ENCODE data around the gene KRTAP5-7. TPM values are rescaled to one million over a fixed set of nuclear protein-coding genes. Genes with fewer than 3 reads are reported as not detected.
"Not testable (repeated sequence)": the region's sequence is repeated elsewhere in the genome, so short reads cannot be mapped to it uniquely, and the experiment has no call there.

The KRTAP5-7 gene
- total RNA-seq, 4 donors from 2014 or later: not detected

GRCh38 chr11:71572811-71573210, 45.7 kb downstream of the KRTAP5-7 start:
- 71% methylated on average over 8 of the region's 11 CpGs; no CpG with 5 or more reads in 1 of the 2 donors for WGBS, 2 donors (ENCODE audit: low coverage in 1 of 2)
- no peaks in the 10 kb centered on the region for H3K36me3 ChIP-seq
- H3K4me3 ChIP-seq: no peak overlapping the region
- peaks cover 8% of the 10 kb centered on the region for H3K27me3 ChIP-seq
- no peak overlapping the region for H3K27ac ChIP-seq
- no peak for ATAC-seq
- H3K4me1 ChIP-seq: no peaks in the 10 kb centered on the region
- H3K9me3 ChIP-seq: no peaks in the 10 kb centered on the region
- no peak for TF ChIP-seq POLR2AphosphoS5 (IDR thresholded peaks at IDR 0.05)
- TF ChIP-seq EP300 (IDR thresholded peaks at IDR 0.05): no peak
- TF ChIP-seq CTCF (IDR thresholded peaks at IDR 0.05): no peak
- TF ChIP-seq POLR2A (IDR thresholded peaks at IDR 0.05): no peak

GRCh38 chr11:71574418-71574817, 47.4 kb downstream of the KRTAP5-7 start:
- Histone ChIP-seq H3K4me3 (no peak overlapping the region), H3K36me3 (no peaks in the 10 kb centered on the region), H3K27ac (no peak overlapping the region), H3K9me3 (no peaks in the 10 kb centered on the region), H3K4me1 (no peaks in the 10 kb centered on the region), H3K27me3 (peaks cover 8% of the 10 kb centered on the region)
- TF ChIP-seq POLR2AphosphoS5 (IDR thresholded peaks at IDR 0.05): no peak
- TF ChIP-seq EP300 (IDR thresholded peaks at IDR 0.05): no peak
- TF ChIP-seq CTCF (IDR thresholded peaks at IDR 0.05): no peak
- no peak for TF ChIP-seq POLR2A (IDR thresholded peaks at IDR 0.05)
- WGBS, 2 donors (ENCODE audit: low coverage in 1 of 2): 79 to 88% methylated on average over 3 to 5 of the region's 5 CpGs
- ATAC-seq: no peak

GRCh38 chr11:71575723-71576424, 48.8 kb downstream of the KRTAP5-7 start:
- no peaks in the 10 kb centered on the region for H3K36me3 ChIP-seq
- WGBS, 2 donors (ENCODE audit: low coverage in 1 of 2): 70 to 83% methylated on average over 2 to 4 of the region's 4 CpGs
- peaks cover 0 to 9% (median 0%) of the 10 kb centered on the region in 3 donors for H3K4me1 ChIP-seq
- no peak for ATAC-seq
- no peaks in the 10 kb centered on the region for H3K9me3 ChIP-seq
- no peak for TF ChIP-seq POLR2A (IDR thresholded peaks at IDR 0.05)
- no peak for TF ChIP-seq CTCF (IDR thresholded peaks at IDR 0.05)
- no peak for TF ChIP-seq POLR2AphosphoS5 (IDR thresholded peaks at IDR 0.05)
- no peak for TF ChIP-seq EP300 (IDR thresholded peaks at IDR 0.05)
- H3K27me3 ChIP-seq: peaks cover 8% of the 10 kb centered on the region
- no peak overlapping the region for H3K27ac ChIP-seq
- no peak overlapping the region for H3K4me3 ChIP-seq

- WGBS, 2 donors (ENCODE audit: low coverage in 1 of 2): 81% methylated on average over 4 of the region's 41 CpGs; no CpG with 5 or more reads in 1 of the 2 donors
- H3K4me1 ChIP-seq, H3K9me3 ChIP-seq, ATAC-seq, H3K27ac ChIP-seq, H3K36me3 ChIP-seq, H3K4me3 ChIP-seq: not testable (repeated sequence)
- H3K27me3 ChIP-seq: peaks cover 15% of the 10 kb centered on the region
Observed at GRCh38 chr11:71576688-71577465, 49.8 kb downstream of the KRTAP5-7 start.

GRCh38 chr11:71577469-71578004, 50.5 kb downstream of the KRTAP5-7 start:
- ATAC-seq: no peak
- 88 to 90% methylated on average over 7 of the region's 7 CpGs for WGBS, 2 donors (ENCODE audit: low coverage in 1 of 2)
- Histone ChIP-seq H3K4me3 (no peak overlapping the region), H3K27ac (no peak overlapping the region), H3K4me1 (peaks cover 0 to 9% (median 0%) of the 10 kb centered on the region in 3 donors), H3K9me3 (no peaks in the 10 kb centered on the region), H3K36me3 (no peaks in the 10 kb centered on the region), H3K27me3 (peaks cover 21% of the 10 kb centered on the region)
- TF ChIP-seq EP300 (IDR thresholded peaks at IDR 0.05) (no peak), POLR2A (IDR thresholded peaks at IDR 0.05) (no peak), CTCF (IDR thresholded peaks at IDR 0.05) (no peak), POLR2AphosphoS5 (IDR thresholded peaks at IDR 0.05) (no peak)
